ENCODE measurements around the gene RFWD3.

Gene RFWD3

GRCh38 chr16:74682556-74682955 is 15.9 kb upstream of the RFWD3 start:
- TF ChIP-seq REST (IDR thresholded peaks at IDR 0.05; ENCODE audit: insufficient read depth in 1 of 2, low read depth in 2 of 2, low read length in 2 of 2) (no peak), FOXP2 (optimal IDR thresholded peaks at IDR 0.05; ENCODE audit: borderline replicate concordance, extremely low read depth, extremely low read length, insufficient read depth) (no peak), SIN3A (IDR thresholded peaks at IDR 0.05; ENCODE audit: borderline replicate concordance, insufficient read depth, low read length) (no peak), POLR2AphosphoS5 (IDR thresholded peaks at IDR 0.05; ENCODE audit: low read depth, low read length) (no peak), TAF1 (IDR thresholded peaks at IDR 0.05; ENCODE audit: borderline replicate concordance, insufficient read depth, low read length) (no peak)

- TF ChIP-seq POLR2AphosphoS5 (IDR thresholded peaks at IDR 0.05; ENCODE audit: low read depth, low read length) (no peak), TAF1 (IDR thresholded peaks at IDR 0.05; ENCODE audit: borderline replicate concordance, insufficient read depth, low read length) (no peak), REST (IDR thresholded peaks at IDR 0.05; ENCODE audit: insufficient read depth in 1 of 2, low read depth in 2 of 2, low read length in 2 of 2) (no peak), FOXP2 (optimal IDR thresholded peaks at IDR 0.05; ENCODE audit: borderline replicate concordance, extremely low read depth, extremely low read length, insufficient read depth) (no peak), SIN3A (IDR thresholded peaks at IDR 0.05; ENCODE audit: borderline replicate concordance, insufficient read depth, low read length) (no peak)
These were observed 14.0 kb upstream of the RFWD3 start for GRCh38 chr16:74680681-74681080.

- TF ChIP-seq TAF1 (IDR thresholded peaks at IDR 0.05; ENCODE audit: borderline replicate concordance, insufficient read depth, low read length) (no peak), SIN3A (IDR thresholded peaks at IDR 0.05; ENCODE audit: borderline replicate concordance, insufficient read depth, low read length) (no peak), REST (IDR thresholded peaks at IDR 0.05; ENCODE audit: insufficient read depth in 1 of 2, low read depth in 2 of 2, low read length in 2 of 2) (no peak), FOXP2 (optimal IDR thresholded peaks at IDR 0.05; ENCODE audit: borderline replicate concordance, extremely low read depth, extremely low read length, insufficient read depth) (no peak), POLR2AphosphoS5 (IDR thresholded peaks at IDR 0.05; ENCODE audit: low read depth, low read length) (no peak)
These were observed 13.3 kb upstream of the RFWD3 start for GRCh38 chr16:74679983-74680382.

- no peak for TF ChIP-seq SIN3A (IDR thresholded peaks at IDR 0.05; ENCODE audit: borderline replicate concordance, insufficient read depth, low read length)
- TF ChIP-seq POLR2AphosphoS5 (IDR thresholded peaks at IDR 0.05; ENCODE audit: low read depth, low read length), result no peak
- TF ChIP-seq REST (IDR thresholded peaks at IDR 0.05; ENCODE audit: insufficient read depth in 1 of 2, low read depth in 2 of 2, low read length in 2 of 2), result no peak
- no peak for TF ChIP-seq TAF1 (IDR thresholded peaks at IDR 0.05; ENCODE audit: borderline replicate concordance, insufficient read depth, low read length)
- no peak for TF ChIP-seq FOXP2 (optimal IDR thresholded peaks at IDR 0.05; ENCODE audit: borderline replicate concordance, extremely low read depth, extremely low read length, insufficient read depth)
These were observed 11.2 kb upstream of the RFWD3 start for GRCh38 chr16:74677868-74678267.

- TF ChIP-seq POLR2AphosphoS5 (IDR thresholded peaks at IDR 0.05; ENCODE audit: low read depth, low read length), result no peak
- TF ChIP-seq TAF1 (IDR thresholded peaks at IDR 0.05; ENCODE audit: borderline replicate concordance, insufficient read depth, low read length), result no peak
- TF ChIP-seq REST (IDR thresholded peaks at IDR 0.05; ENCODE audit: insufficient read depth in 1 of 2, low read depth in 2 of 2, low read length in 2 of 2), result no peak
- TF ChIP-seq FOXP2 (optimal IDR thresholded peaks at IDR 0.05; ENCODE audit: borderline replicate concordance, extremely low read depth, extremely low read length, insufficient read depth), result no peak
- TF ChIP-seq SIN3A (IDR thresholded peaks at IDR 0.05; ENCODE audit: borderline replicate concordance, insufficient read depth, low read length), result no peak
These were observed 7.2 kb upstream of the RFWD3 start for GRCh38 chr16:74673876-74674275.

All from PFSK-1 (cell line).